SU-DHL-6 (cell line): ENCODE results near the gene ZG16.
"Not testable (repeated sequence)": the region's sequence is repeated elsewhere in the genome, so short reads cannot be mapped to it uniquely, and the experiment has no call there.

ENCODE experiments used
- CTCF ChIP-seq: fragments of 200-600 bp; sonication (generic); IDR thresholded peaks from one replicate; pipeline ENCODE4 v1.5.1; 2017; ENCODE audit warnings: antibody characterized with exemption, mild to moderate bottlenecking, low read length, moderate library complexity; ENCODE audit not compliant: insufficient read depth, poor library complexity, severe bottlenecking
- EZH2phosphoT487 ChIP-seq: fragments of 200-600 bp; sonication (generic), shearing (Covaris generic); conservative IDR thresholded peaks from 2 replicates; pipeline ENCODE4 v1.6.1; 2018; ENCODE audit warnings: mild to moderate bottlenecking, antibody characterized with exemption, low read length, moderate library complexity, mixed read lengths

DNA sequence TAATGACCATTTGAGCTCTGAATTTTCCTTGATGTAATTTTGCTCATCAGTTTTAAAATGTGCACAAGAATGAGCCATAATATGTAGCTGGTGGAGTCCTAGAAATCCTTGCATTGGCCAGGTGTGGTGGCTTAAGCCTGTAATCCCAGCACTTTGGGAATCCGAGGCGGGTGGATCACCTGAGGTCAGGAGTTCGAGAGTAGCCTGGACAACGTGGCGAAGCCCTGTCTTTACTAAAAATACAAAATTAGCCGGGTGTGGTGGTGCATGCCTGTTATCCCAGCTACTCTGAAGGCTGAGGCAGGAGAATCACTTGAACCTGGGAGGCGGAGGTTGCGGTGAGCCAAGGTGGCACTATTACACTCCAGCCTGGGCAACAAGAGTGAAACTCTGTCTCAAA is 21.0 kb upstream of the ZG16 start:
- not testable (repeated sequence) for TF ChIP-seq CTCF, EZH2phosphoT487
